ENCODE measurements around the gene LRP1B.

GRCh38 chr2:141513853-141514252 lies 617.0 kb downstream of the LRP1B start:
- TF ChIP-seq EZH2 (IDR thresholded peaks at IDR 0.05; ENCODE audit: insufficient read depth, poor library complexity, severe bottlenecking) (no peak), EZH2phosphoT487 (IDR thresholded peaks at IDR 0.05; ENCODE audit: insufficient read depth, low read depth) (no peak)
